A673 (cell line): Measurements from ENCODE around the gene AP2B1. TPM values are rescaled to one million over a fixed set of nuclear protein-coding genes. Genes with fewer than 3 reads are reported as not detected.

Experiments used
- BruUV-seq: library from RNA; stranded (reverse); fragments of 400-500 nt; replicated peaks from 2 replicates; lab custom pipeline; 2021; lab: Mats Ljungman, UMichigan
- CTCF ChIA-PET: fragments of 300-600 bp; sonication (Branson Sonifier 250); formaldehyde crosslinking; loops from one replicate; lab custom pipeline; 2022; ENCODE audit warnings: antibody characterized with exemption; lab: Charles Lee
- POLR2A ChIA-PET: fragments of 300-600 bp; sonication (Branson Sonifier 250); formaldehyde crosslinking; loops from one replicate; lab custom pipeline; 2022; ENCODE audit warnings: antibody characterized with exemption; ENCODE audit not compliant: low non-redundant PET; lab: Charles Lee
- DNase-seq: peaks from one replicate; pipeline ENCODE4 v3.0.0-alpha.2; 2015; ENCODE audit warnings: low spot score
- H3K27ac ChIP-seq: fragments of 200-600 bp; sonication (generic); 2 replicates; pipeline ENCODE4 v1.5.1; 2016; ENCODE audit warnings: mixed run types, low read depth, mild to moderate bottlenecking, mixed read lengths, antibody characterized with exemption, low read length; ENCODE audit not compliant: poor library complexity, severe bottlenecking
- H3K27me3 ChIP-seq: fragments of 200-600 bp; sonication (generic); replicated peaks from 2 replicates; pipeline ENCODE4 v1.6.1; 2017; ENCODE audit warnings: mixed run types, low read depth, mild to moderate bottlenecking, mixed read lengths, antibody characterized with exemption, low read length; ENCODE audit not compliant: insufficient read depth, poor library complexity
- H3K36me3 ChIP-seq: fragments of 200-600 bp; sonication (generic); 2 replicates; pipeline ENCODE4 v1.6.1; 2016; ENCODE audit warnings: mixed run types, mild to moderate bottlenecking, mixed read lengths, antibody characterized with exemption, low read length; ENCODE audit not compliant: insufficient read depth, poor library complexity, severe bottlenecking
- H3K4me1 ChIP-seq: fragments of 200-600 bp; sonication (generic); 2 replicates; pipeline ENCODE4 v1.6.1; 2017; ENCODE audit warnings: mixed run types, mild to moderate bottlenecking, mixed read lengths, antibody characterized with exemption, low read length; ENCODE audit not compliant: insufficient read depth, poor library complexity, severe bottlenecking
- H3K4me3 ChIP-seq: fragments of 200-600 bp; sonication (generic); 2 replicates; pipeline ENCODE4 v1.5.1; 2016; ENCODE audit warnings: low read depth, mixed run types, mild to moderate bottlenecking, mixed read lengths, low read length; ENCODE audit not compliant: poor library complexity, severe bottlenecking
- H3K9me3 ChIP-seq: fragments of 200-600 bp; sonication (generic); 2 replicates; pipeline ENCODE4 v1.6.1; 2016; ENCODE audit warnings: mixed run types, low read depth, mild to moderate bottlenecking, mixed read lengths, antibody characterized with exemption, low read length; ENCODE audit not compliant: poor library complexity, severe bottlenecking
- CTCF ChIP-seq: fragments of 300-800, 200-600 bp; sonication (generic); conservative IDR thresholded peaks from 2 replicates; pipeline ENCODE4 v1.5.1; 2017; ENCODE audit warnings: low read depth, mild to moderate bottlenecking, antibody characterized with exemption, low read length, moderate library complexity, mixed read lengths
- EZH2 ChIP-seq: fragments of 200-600 bp; sonication (generic); IDR thresholded peaks from 2 replicates; pipeline ENCODE4 v1.6.1; 2017; ENCODE audit warnings: borderline replicate concordance, low read depth, mild to moderate bottlenecking, mixed read lengths, antibody characterized with exemption, low read length; ENCODE audit not compliant: poor library complexity, severe bottlenecking
- intact Hi-C: fragments of 100-400 bp; cut with micrococcal nuclease; formaldehyde crosslinking; loops from one replicate; pipeline ENCODE4 v1.10.0; 2022; ENCODE audit not compliant: unreplicated experiment
- total RNA-seq: library from RNA; stranded (reverse); gene quantifications from 2 replicates; pipeline ENCODE4 v1.2.3, GENCODE V29; 2021

AP2B1 gene
- total RNA-seq, 1 experiment from 2014 or later: 124 TPM

DNA sequence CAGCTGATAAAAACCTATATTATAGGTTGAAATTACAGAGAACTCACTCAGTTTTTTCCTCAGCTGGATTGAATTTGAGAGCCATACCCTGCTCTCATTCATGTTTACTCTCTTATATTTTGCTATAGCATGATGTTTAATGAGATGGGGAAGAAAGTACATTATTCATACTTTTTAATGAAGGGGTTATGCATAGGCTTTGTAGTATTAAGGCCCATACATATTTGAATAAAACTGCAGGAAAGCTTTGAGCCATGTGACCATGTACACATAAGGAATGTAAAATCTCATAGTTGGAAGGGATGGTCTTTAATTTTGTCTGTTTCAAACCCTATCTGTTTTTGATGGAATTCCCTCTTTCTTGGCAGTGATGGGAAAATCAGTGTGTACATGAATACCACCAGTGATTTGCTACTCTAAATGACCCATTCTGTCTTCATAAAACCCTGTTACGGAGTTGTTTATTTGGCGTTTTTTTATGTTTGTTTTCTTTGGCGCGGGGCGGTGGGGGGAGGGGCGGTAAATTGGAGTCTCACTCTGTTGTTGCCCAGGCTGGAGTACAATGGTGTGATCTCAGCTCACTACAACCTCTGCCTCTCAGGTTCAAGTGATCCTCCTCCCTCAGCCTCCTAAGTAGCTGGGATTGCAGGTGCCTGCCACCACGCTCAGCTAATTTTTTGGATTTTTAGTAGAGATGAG lies 105.5 kb downstream of the AP2B1 start:
- Histone ChIP-seq H3K27me3 (no peaks in the 10 kb centered on the region), H3K36me3 (no peaks in the 10 kb centered on the region), H3K4me3 (no peak overlapping the region), H3K9me3 (no peaks in the 10 kb centered on the region), H3K4me1 (no peaks in the 10 kb centered on the region), H3K27ac (no peak overlapping the region)
- CTCF ChIA-PET: no interaction called here
- POLR2A ChIA-PET: no interaction called here
- BruUV-seq: no TSS peak
- TF ChIP-seq CTCF (no peak), EZH2 (no peak)
- intact Hi-C loops: no loop called here
- no peak for DNase-seq

- no peaks in the 10 kb centered on the region for H3K27me3 ChIP-seq
- DNase-seq: no peak
- H3K9me3 ChIP-seq: no peaks in the 10 kb centered on the region
- POLR2A ChIA-PET: no interaction called here
- H3K27ac ChIP-seq: no peak overlapping the region
- TF ChIP-seq CTCF (no peak), EZH2 (no peak)
- no peaks in the 10 kb centered on the region for H3K36me3 ChIP-seq
- intact Hi-C loops: no loop called here
- BruUV-seq: no TSS peak
- H3K4me3 ChIP-seq: no peak overlapping the region
- CTCF ChIA-PET: no interaction called here
- H3K4me1 ChIP-seq: no peaks in the 10 kb centered on the region
Observed at GRCh38 chr17:35693662-35694061, 106.5 kb downstream of the AP2B1 start.

DNA sequence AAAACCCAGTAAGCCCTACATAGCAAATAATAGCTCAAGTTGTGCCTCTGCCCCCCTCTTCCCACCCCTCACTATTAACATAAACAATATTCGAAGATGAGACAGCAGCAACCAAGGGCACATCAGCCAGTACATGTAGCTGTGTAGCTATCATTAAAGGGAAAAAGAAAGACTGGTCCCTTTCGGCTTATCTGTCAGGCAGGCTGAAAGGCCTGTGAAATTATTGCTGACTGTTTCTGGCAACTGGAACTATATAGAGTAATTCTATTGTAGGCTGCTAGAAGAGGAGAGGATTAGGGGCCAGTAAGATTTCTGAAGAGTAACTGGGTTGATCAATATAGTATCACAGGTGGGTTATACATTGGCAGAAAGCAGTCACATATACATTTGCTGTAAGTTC lies 107.8 kb downstream of the AP2B1 start:
- ChIA-PET POLR2A (no interaction called here), CTCF (no interaction called here)
- no peak for DNase-seq
- Histone ChIP-seq H3K36me3 (no peaks in the 10 kb centered on the region), H3K4me1 (no peaks in the 10 kb centered on the region), H3K9me3 (no peaks in the 10 kb centered on the region), H3K27me3 (no peaks in the 10 kb centered on the region), H3K27ac (no peak overlapping the region), H3K4me3 (no peak overlapping the region)
- intact Hi-C loops: no loop called here
- no peak for TF ChIP-seq CTCF
- no peak for TF ChIP-seq EZH2
- BruUV-seq: no TSS peak
